H1 (cell line): Measurements from ENCODE around the gene ARGLU1. TPM values are rescaled to one million over a fixed set of nuclear protein-coding genes. Genes with fewer than 3 reads are reported as not detected.
A peak's percentile ranks its signal among the peaks of the same experiment; 100 is the strongest.

ENCODE experiments used
- CTCF ChIA-PET: fragments of 300-600 bp; sonication (Branson Sonifier 250); formaldehyde crosslinking; loops from one replicate; lab custom pipeline; 2021; ENCODE audit not compliant: partially characterized antibody; lab: Charles Lee
- POLR2A ChIA-PET: fragments of 300-600 bp; sonication (Branson Sonifier 250); formaldehyde crosslinking; loops from one replicate; lab custom pipeline; 2021; ENCODE audit warnings: inconsistent platforms; ENCODE audit not compliant: partially characterized antibody; lab: Charles Lee
- DNase-seq, 2 experiments: peaks; one replicate each; pipeline versions ENCODE4 v3.0.0 to v3.0.0-alpha.2; 2010 to 2022; ENCODE audit warnings: low spot score in 2 of 2, low read depth in 1 of 2, mixed read lengths in 1 of 2
- FAIRE-seq: peaks from 2 replicates; lab custom pipeline; 2011; peaks lifted over from hg19 to GRCh38; lab: Jason Lieb, UNC
- H2AFZ ChIP-seq: 2 replicates; pipeline ENCODE4 v1.8.1; 2012; ENCODE audit warnings: low read length, inconsistent platforms
- H2AK5ac ChIP-seq: 2 replicates; pipeline ENCODE4 v1.6.1; 2013; ENCODE audit warnings: low read depth, low read length
- H2BK120ac ChIP-seq: replicated peaks from 2 replicates; pipeline ENCODE3; 2013; ENCODE audit warnings: low read depth, low read length, inconsistent platforms
- H2BK12ac ChIP-seq: 2 replicates; pipeline ENCODE4 v1.6.1; 2013; ENCODE audit warnings: low read depth, low read length
- H2BK15ac ChIP-seq: 2 replicates; pipeline ENCODE4 v1.6.1; 2013; ENCODE audit warnings: low read length
- H2BK20ac ChIP-seq: 2 replicates; pipeline ENCODE4 v1.6.1; 2013; ENCODE audit warnings: low read length
- H2BK5ac ChIP-seq: 2 replicates; pipeline ENCODE4 v1.6.1; 2013; ENCODE audit warnings: low read depth, low read length
- H3K14ac ChIP-seq: 2 replicates; pipeline ENCODE4 v1.6.1; 2013; ENCODE audit warnings: inconsistent platforms; ENCODE audit not compliant: insufficient read length
- H3K18ac ChIP-seq: 2 replicates; pipeline ENCODE4 v1.6.1; 2013; ENCODE audit warnings: low read length; ENCODE audit errors: extremely low read depth
- H3K23ac ChIP-seq: 2 replicates; pipeline ENCODE4 v1.6.1; 2013; ENCODE audit warnings: inconsistent platforms; ENCODE audit not compliant: insufficient read length
- H3K23me2 ChIP-seq: 2 replicates; pipeline ENCODE4 v1.6.1; 2013; ENCODE audit warnings: low read depth, low read length
- H3K27ac ChIP-seq: 2 replicates; pipeline ENCODE4 v1.6.1; 2011; ENCODE audit warnings: low read depth, low read length, inconsistent platforms
- H3K27me3 ChIP-seq, 4 experiments: replicated peaks in 1 of 4; 1 replicate in 1 of 4; 2 replicates in 3 of 4; pipeline versions ENCODE4 v1.6.1 to v1.8.1; 2011 to 2013; ENCODE audit warnings: low read length in 3 of 4, mild to moderate bottlenecking in 3 of 4, inconsistent platforms in 2 of 4, mixed read lengths in 2 of 4, moderate library complexity in 1 of 4; ENCODE audit not compliant: control insufficient read depth in 3 of 4, insufficient read depth in 3 of 4; ENCODE audit errors: extremely low read depth in 1 of 4
- H3K36me3 ChIP-seq, 4 experiments: 2 replicates each; pipeline versions ENCODE4 v1.6.1 to v1.8.1; 2011 to 2013; ENCODE audit warnings: mild to moderate bottlenecking in 4 of 4, low read length in 3 of 4, moderate library complexity in 2 of 4, control low read depth in 1 of 4, inconsistent platforms in 1 of 4; ENCODE audit not compliant: insufficient read depth in 4 of 4, control insufficient read depth in 2 of 4
- H3K4ac ChIP-seq: replicated peaks from 2 replicates; pipeline ENCODE3; 2013; ENCODE audit warnings: low read length, low read depth, mixed read lengths, inconsistent platforms; ENCODE audit not compliant: insufficient read length
- H3K4me1 ChIP-seq, 4 experiments: replicated peaks in 1 of 4; 1 replicate in 1 of 4; 2 replicates in 3 of 4; pipeline versions ENCODE4 v1.6.1 to v1.8.1; 2011 to 2013; ENCODE audit warnings: low read length in 3 of 4, inconsistent platforms in 2 of 4, mixed read lengths in 1 of 4; ENCODE audit not compliant: insufficient read depth in 4 of 4, control insufficient read depth in 3 of 4
- H3K4me2 ChIP-seq, 2 experiments: 2 replicates each; pipeline versions ENCODE4 v1.6.1 to v1.8.1; 2011 to 2013; ENCODE audit warnings: low read depth in 2 of 2, low read length in 2 of 2, control low read depth in 1 of 2, inconsistent platforms in 1 of 2, mild to moderate bottlenecking in 1 of 2; ENCODE audit not compliant: insufficient read depth in 1 of 2
- H3K4me3 ChIP-seq, 4 experiments: fragments of 200-600, 300-600 bp in 1 of 4; sonication (generic), shearing (Covaris generic), sonication (Bioruptor Twin) in 1 of 4; 2 replicates each; pipeline versions ENCODE4 v1.5.1 to v1.8.1; 2011 to 2016; ENCODE audit warnings: low read length in 4 of 4, low read depth in 3 of 4, control low read depth in 2 of 4, inconsistent platforms in 2 of 4, mild to moderate bottlenecking in 2 of 4, mixed read lengths in 1 of 4, moderate library complexity in 1 of 4; ENCODE audit not compliant: insufficient read depth in 2 of 4; ENCODE audit errors: extremely low read depth in 1 of 4
- H3K56ac ChIP-seq: replicated peaks from 2 replicates; pipeline ENCODE3; 2013; ENCODE audit warnings: low read depth, mild to moderate bottlenecking, mixed read lengths, low read length, inconsistent platforms; ENCODE audit not compliant: insufficient read length
- H3K79me1 ChIP-seq: 2 replicates; pipeline ENCODE4 v1.6.1; 2013; ENCODE audit warnings: low read depth, low read length, control low read depth
- H3K79me2 ChIP-seq, 2 experiments: 2 replicates each; pipeline versions ENCODE4 v1.6.1 to v1.8.1; 2012 to 2013; ENCODE audit warnings: low read length in 2 of 2, mild to moderate bottlenecking in 2 of 2, inconsistent platforms in 1 of 2; ENCODE audit not compliant: insufficient read depth in 2 of 2, control insufficient read depth in 1 of 2
- H3K9ac ChIP-seq, 4 experiments: replicated peaks in 1 of 4; 1 replicate in 1 of 4; 2 replicates in 3 of 4; pipeline versions ENCODE4 v1.6.1 to v1.8.1; 2011 to 2013; ENCODE audit warnings: low read depth in 3 of 4, low read length in 3 of 4, control low read depth in 2 of 4, mild to moderate bottlenecking in 2 of 4, moderate library complexity in 2 of 4, inconsistent platforms in 1 of 4; ENCODE audit errors: extremely low read depth in 1 of 4
- H3K9me3 ChIP-seq, 2 experiments: 2 replicates each; pipeline versions ENCODE4 v1.6.1 to v1.8.1; 2012 to 2013; ENCODE audit warnings: mild to moderate bottlenecking in 2 of 2, moderate library complexity in 2 of 2, control low read depth in 1 of 2, inconsistent platforms in 1 of 2, low read depth in 1 of 2, low read length in 1 of 2, mixed read lengths in 1 of 2; ENCODE audit not compliant: insufficient read depth in 2 of 2
- H4K20me1 ChIP-seq, 2 experiments: replicated peaks in 1 of 2; 2 replicates each; pipeline versions ENCODE3 to v1.8.1; 2011 to 2013; ENCODE audit warnings: inconsistent platforms in 2 of 2, low read length in 2 of 2, mild to moderate bottlenecking in 1 of 2; ENCODE audit not compliant: insufficient read depth in 2 of 2, control insufficient read depth in 1 of 2
- H4K5ac ChIP-seq: 2 replicates; pipeline ENCODE4 v1.6.1; 2013; ENCODE audit warnings: low read length, low read depth, mixed read lengths, inconsistent platforms; ENCODE audit not compliant: insufficient read length
- H4K8ac ChIP-seq: 2 replicates; pipeline ENCODE4 v1.8.0; 2013; ENCODE audit warnings: mild to moderate bottlenecking, moderate library complexity, low read length, inconsistent platforms; ENCODE audit not compliant: insufficient read depth; ENCODE audit errors: extremely low read depth
- H4K91ac ChIP-seq: replicated peaks from 2 replicates; pipeline ENCODE3; 2013; ENCODE audit warnings: low read length, mixed read lengths, inconsistent platforms; ENCODE audit not compliant: insufficient read length
- BACH1 ChIP-seq: IDR thresholded peaks from 2 replicates; pipeline ENCODE4 v1.6.1; 2012; ENCODE audit warnings: low read length, improper control_type of control experiment
- CHD1 ChIP-seq: IDR thresholded peaks from 2 replicates; pipeline ENCODE4 v1.6.1; 2012; ENCODE audit warnings: low read depth, low read length, improper control_type of control experiment
- GABPA ChIP-seq: IDR thresholded peaks from 2 replicates; pipeline ENCODE4 v1.6.1; 2011; ENCODE audit warnings: mild to moderate bottlenecking, low read length, moderate library complexity, borderline replicate concordance; ENCODE audit not compliant: insufficient read depth
- JUND ChIP-seq: IDR thresholded peaks from 2 replicates; pipeline ENCODE4 v1.6.1; 2011; ENCODE audit warnings: mild to moderate bottlenecking, improper control_type of control experiment, low read length
- KDM4A ChIP-seq: IDR thresholded peaks from one replicate; pipeline ENCODE4 v1.7.1; 2012; ENCODE audit warnings: low read depth, mild to moderate bottlenecking, moderate library complexity, low read length, inconsistent platforms; ENCODE audit not compliant: severe bottlenecking
- RBBP5 ChIP-seq: IDR thresholded peaks from 2 replicates; pipeline ENCODE4 v1.7.1; 2012; ENCODE audit warnings: low read depth, mild to moderate bottlenecking, inconsistent platforms, low read length, moderate library complexity, borderline replicate concordance
- SIN3A ChIP-seq, 2 experiments: IDR thresholded peaks in 1 of 2; conservative IDR thresholded peaks in 1 of 2; 2 replicates each; pipeline ENCODE4 v1.6.1; 2011 to 2012; ENCODE audit warnings: low read length in 2 of 2, improper control_type of control experiment in 1 of 2, low read depth in 1 of 2, mild to moderate bottlenecking in 1 of 2
- whole genome bisulfite sequencing, 2 experiments: shearing (Covaris generic) in 1 of 2; methylation state at CpG; one replicate each; pipeline versions ENCODE4 v1.1.6 to v1.1.7; 2013 to 2015; ENCODE audit warnings: low lambda C conversion rate in 2 of 2, mixed read lengths in 2 of 2, inconsistent platforms in 1 of 2, low coverage in 1 of 2, missing lambda C conversion rate in 1 of 2; ENCODE audit not compliant: insufficient replicate concordance in 2 of 2, insufficient coverage in 1 of 2, insufficient read length in 1 of 2; ENCODE audit errors: extremely low coverage in 1 of 2, missing lambda C conversion rate in 1 of 2; 5-methylcytosine and 5-hydroxymethylcytosine counted together
- polyA plus RNA-seq, 7 experiments: library from polyadenylated mRNA; depleted of rRNA in 3 of 7; stranded (reverse) in 5 of 7; unstranded in 2 of 7; fragments of >200 nt in 5 of 7; fragments of 200-250 nt in 2 of 7; gene quantifications; 1 replicate in 5 of 7; 2 replicates in 1 of 7; 4 replicates in 1 of 7; pipeline versions ENCODE4 v1.2.1 to v1.2.3, GENCODE V29; 2011 to 2013; ENCODE audit warnings: missing spikeins in 2 of 7, mixed read lengths in 2 of 7
- total RNA-seq: library from RNA; stranded (reverse); fragmentation: NEBNext Ultra II Directional; extraction: Animal tissue kit (Norgen Biotek cat#: 25700); gene quantifications from 2 replicates; pipeline ENCODE4 v1.2.1, GENCODE V29; 2021
- TF ChIP-seq, protein P1 (sequence below): IDR thresholded peaks from 2 replicates; pipeline ENCODE4 v1.6.1; 2012; ENCODE audit warnings: inconsistent platforms

Gene ARGLU1
- total and polyA plus RNA-seq, 2 of the 8 experiments (the other 6 are each of a cell fraction or from before 2014, with no cell fraction given), result 47.8 to 84.9 TPM

DNA sequence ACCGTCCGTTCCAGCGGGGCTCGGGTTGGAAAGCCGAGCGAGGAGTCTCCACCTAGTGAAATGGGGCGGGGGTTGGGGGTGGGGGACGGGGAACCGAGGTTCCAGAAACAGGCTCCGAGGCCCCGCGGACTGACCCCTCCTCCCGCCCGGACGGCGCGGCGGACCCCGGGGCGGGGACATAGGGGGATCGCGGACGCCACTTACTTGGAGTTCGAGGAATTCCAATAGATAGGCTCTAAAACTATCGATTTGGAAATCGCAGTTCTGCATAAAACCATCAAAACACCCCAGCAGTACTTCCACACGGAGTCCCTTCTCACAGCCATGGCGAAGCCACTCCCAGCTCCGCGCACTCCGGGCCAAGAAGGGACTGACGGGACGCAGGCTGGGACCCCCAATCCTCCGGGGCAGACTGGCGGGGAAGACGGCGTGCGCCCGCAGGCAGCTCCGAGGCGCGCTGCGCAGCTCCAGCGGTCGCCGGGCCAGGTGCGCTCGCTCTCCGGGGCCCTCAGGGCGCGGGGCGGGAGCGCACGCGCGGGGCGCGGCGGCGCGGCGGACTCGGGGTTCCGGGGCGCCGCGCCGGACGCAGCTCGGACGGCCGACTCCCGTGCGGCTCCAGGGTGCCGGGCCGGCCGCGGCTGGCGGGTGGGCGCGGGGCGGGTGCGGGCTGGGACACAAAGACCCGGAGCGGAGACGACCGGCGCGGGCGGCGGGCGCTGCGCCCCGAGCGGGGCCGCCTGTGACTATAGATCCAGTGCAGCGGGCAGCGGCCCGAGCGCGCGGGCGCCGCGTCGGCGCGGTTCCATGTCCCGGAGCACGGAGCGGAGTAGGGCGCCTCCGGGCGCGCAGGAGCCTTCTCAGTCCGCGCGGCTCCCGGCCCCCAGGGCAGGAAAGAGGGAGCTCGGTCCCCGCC, 33.0 kb downstream of the ARGLU1 start:
- no peak overlapping the region; the same call in 1 of the 2 replicates for H2AFZ ChIP-seq
- H4K8ac ChIP-seq, result 0 out of 2 replicates have a peak overlapping the region, but pooled peaks have one; percentile 6
- no peak for TF ChIP-seq BACH1
- TF ChIP-seq, protein P1, sequence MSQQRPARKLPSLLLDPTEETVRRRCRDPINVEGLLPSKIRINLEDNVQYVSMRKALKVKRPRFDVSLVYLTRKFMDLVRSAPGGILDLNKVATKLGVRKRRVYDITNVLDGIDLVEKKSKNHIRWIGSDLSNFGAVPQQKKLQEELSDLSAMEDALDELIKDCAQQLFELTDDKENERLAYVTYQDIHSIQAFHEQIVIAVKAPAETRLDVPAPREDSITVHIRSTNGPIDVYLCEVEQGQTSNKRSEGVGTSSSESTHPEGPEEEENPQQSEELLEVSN, result 0 out of 2 replicates have a peak, but pooled peaks have one; percentile 2
- 0 out of 2 replicates have a peak, but pooled peaks have one; percentile 63 for TF ChIP-seq RBBP5
- peak; percentile 73 for TF ChIP-seq KDM4A
- TF ChIP-seq JUND, result no peak
- no peak for TF ChIP-seq CHD1
- TF ChIP-seq GABPA, result peak; percentile 18; the same call in 1 of the 2 replicates
- TF ChIP-seq SIN3A (conservative IDR thresholded peaks at IDR 0.05 in 1 of 2, IDR thresholded peaks at IDR 0.05 in 1 of 2; ENCODE audit: low read depth in 1 of 2, low read length in 2 of 2), result 0 out of 4 replicates have a peak, but pooled peaks of 1 of the 2 experiments have one; percentile 50

More for the DNA sequence above, 33.0 kb downstream of the ARGLU1 start:
- H3K27ac ChIP-seq, result no peak overlapping the region
- no peaks in the 10 kb centered on the region for H3K36me3 ChIP-seq
- no peak overlapping the region for H3K23ac ChIP-seq
- peaks cover 5 to 22% (median 13%) of the 10 kb centered on the region in 4 experiments; a peak in 5 of 7 replicates for H3K4me1 ChIP-seq
- no peak overlapping the region for H2BK20ac ChIP-seq
- no peak overlapping the region for H2AK5ac ChIP-seq
- H4K5ac ChIP-seq, result no peak overlapping the region
- H3K14ac ChIP-seq, result no peak overlapping the region
- H3K9ac ChIP-seq, result peak overlapping the region in 2 of 4 experiments; percentile 3 to 89; a peak in 1 of 7 replicates
- peak in 1 of 2 experiments; percentile 76 for DNase-seq
- peak overlapping the region; percentile 60 to 84 (median 66) for H3K4me3 ChIP-seq
- H2BK5ac ChIP-seq, result no peak overlapping the region
- 2% methylated on average over 47 of the region's 121 CpGs; no CpG with 5 or more reads in 1 of the 2 experiments for whole genome bisulfite sequencing, 2 experiments
- CTCF ChIA-PET, result interaction anchor here (0.6 to 2.0 kb wide), 11 partner anchors 10 to 605 kb away, joined by 3 to 7 read pairs (median 4); no protein-coding TSS in a partner anchor
- no peak for FAIRE-seq
- H4K20me1 ChIP-seq, result peaks cover 4 to 8% of the 10 kb centered on the region in 2 experiments
- H3K79me2 ChIP-seq, result peaks cover 0 to 37% of the 10 kb centered on the region in 2 experiments; a peak in 2 of 4 replicates
- peak overlapping the region; percentile 86 to 94 for H3K4me2 ChIP-seq
- no peak overlapping the region for H2BK15ac ChIP-seq
- no peak overlapping the region for H2BK120ac ChIP-seq
- no peaks in the 10 kb centered on the region for H3K79me1 ChIP-seq
- POLR2A ChIA-PET, result interaction anchor here (0.7 to 2.0 kb wide), 12 partner anchors 9 to 482 kb away, joined by 3 to 15 read pairs (median 4); partner anchors contain the start of gene ARGLU1
- no peak overlapping the region for H3K18ac ChIP-seq
- no peak overlapping the region for H3K4ac ChIP-seq
- peaks cover 14% of the 10 kb centered on the region for H3K23me2 ChIP-seq
- no peaks in the 10 kb centered on the region for H3K9me3 ChIP-seq
- peaks cover 0 to 14% (median 7%) of the 10 kb centered on the region in 4 experiments; a peak in 5 of 7 replicates for H3K27me3 ChIP-seq
- no peak overlapping the region for H2BK12ac ChIP-seq
- no peak overlapping the region for H3K56ac ChIP-seq
- no peak overlapping the region for H4K91ac ChIP-seq
